Gastroesophageal sphincter (tissue), 4 donors: ENCODE measurements around the gene ZNF789. TPM values are rescaled to one million over a fixed set of nuclear protein-coding genes. Genes with fewer than 3 reads are reported as not detected.

ENCODE experiments used
- ATAC-seq: fragments of 150-250 bp; one replicate; pipeline ENCODE4 v1.9.1; 2016; ENCODE audit warnings: mild to moderate bottlenecking, moderate library complexity
- H3K27ac ChIP-seq, 4 donors: fragments of 200-600 bp; sonication (generic) in 3 of 4; 1 replicate in 3 of 4; 2 replicates in 1 of 4; pipeline ENCODE4 v1.5.1; 2016 to 2019
- H3K27me3 ChIP-seq: fragments of 200-600 bp; sonication (generic); one replicate; pipeline ENCODE4 v1.5.1; 2019
- H3K36me3 ChIP-seq, 2 donors: fragments of 200-600 bp; sonication (generic); one replicate each; pipeline ENCODE4 v1.5.1; 2019; ENCODE audit warnings: control low read depth in 1 of 2
- H3K4me1 ChIP-seq, 3 donors: fragments of 200-600 bp; sonication (generic); 1 replicate in 2 of 3; 2 replicates in 1 of 3; pipeline ENCODE4 v1.5.1; 2016 to 2019; ENCODE audit warnings: control low read depth in 2 of 3
- H3K4me3 ChIP-seq, 2 donors: fragments of 200-600 bp; sonication (generic); one replicate each; pipeline ENCODE4 v1.5.1; 2019; ENCODE audit warnings: mild to moderate bottlenecking in 1 of 2, moderate library complexity in 1 of 2
- H3K9me3 ChIP-seq, 3 donors: fragments of 200-600 bp; sonication (generic); one replicate each; pipeline ENCODE4 v1.5.1; 2017 to 2019; ENCODE audit warnings: control low read depth in 2 of 3
- CTCF ChIP-seq, 4 experiments: fragments of 200-600 bp in 2 of 4; fragments of 450-650 bp in 2 of 4; sonication (generic) in 1 of 4; IDR thresholded peaks; one replicate each; pipeline ENCODE4 v1.5.1; 2017 to 2019; ENCODE audit warnings: antibody characterized with exemption in 4 of 4, mild to moderate bottlenecking in 2 of 4, moderate library complexity in 2 of 4
- EP300 ChIP-seq: sonication (generic); formaldehyde crosslinking; IDR thresholded peaks from one replicate; pipeline ENCODE4 v1.6.1; 2017; ENCODE audit warnings: antibody characterized with exemption, mild to moderate bottlenecking
- POLR2A ChIP-seq, 2 donors: fragments of 450-650 bp; IDR thresholded peaks; one replicate each; pipeline ENCODE4 v1.6.1; 2017; ENCODE audit warnings: antibody characterized with exemption in 2 of 2, mild to moderate bottlenecking in 2 of 2, moderate library complexity in 1 of 2
- POLR2AphosphoS5 ChIP-seq: sonication (generic); formaldehyde crosslinking; IDR thresholded peaks from one replicate; pipeline ENCODE4 v1.6.1; 2017; ENCODE audit warnings: antibody characterized with exemption
- WGBS, 2 donors: methylation state at CpG; one replicate each; pipeline ENCODE4 v1.1.5; 2018; ENCODE audit warnings: low coverage in 1 of 2; 5-methylcytosine and 5-hydroxymethylcytosine counted together
- total RNA-seq, 4 donors: library from RNA; depleted of rRNA; stranded (reverse); fragments of >200 nt; gene quantifications; one replicate each; pipeline ENCODE4 v1.1.0, GENCODE V29; 2016

ZNF789 gene
- total RNA-seq, 4 donors from 2014 or later: 1.4 to 4.8 (median 4.6) TPM

DNA sequence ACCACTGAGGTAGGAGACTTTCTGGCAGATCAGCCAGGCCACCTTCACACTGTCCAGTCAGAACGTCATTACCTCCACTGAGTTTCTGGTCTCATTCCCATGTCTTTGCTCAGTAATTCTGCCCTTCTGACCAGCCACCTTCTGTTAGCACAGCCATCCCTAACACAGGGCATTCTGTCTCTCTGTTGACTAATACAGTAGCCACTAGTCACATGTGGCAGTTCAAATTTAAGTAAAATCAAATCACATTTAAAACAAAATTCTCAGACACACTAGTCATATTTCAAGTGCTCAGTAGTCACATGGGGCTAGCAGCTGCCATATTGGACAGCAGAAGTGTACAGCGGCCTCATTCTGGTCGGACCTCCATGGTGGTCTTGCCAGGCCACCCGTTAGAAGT, 26.6 kb upstream of the ZNF789 start:
- no peaks in the 10 kb centered on the region for H3K27me3 ChIP-seq
- H3K4me1 ChIP-seq: peaks cover 0 to 13% (median 0%) of the 10 kb centered on the region in 3 donors
- TF ChIP-seq POLR2A (IDR thresholded peaks at IDR 0.05) (no peak), POLR2AphosphoS5 (no peak), CTCF (IDR thresholded peaks at IDR 0.05) (no peak), EP300 (no peak)
- no peak overlapping the region for H3K27ac ChIP-seq
- WGBS, 2 donors: 75 to 81% methylated on average over 2 to 4 of the region's 4 CpGs
- no peaks in the 10 kb centered on the region for H3K9me3 ChIP-seq
- peaks cover 0 to 85% of the 10 kb centered on the region in 2 donors for H3K36me3 ChIP-seq
- no peak overlapping the region for H3K4me3 ChIP-seq
- no peak for ATAC-seq

DNA sequence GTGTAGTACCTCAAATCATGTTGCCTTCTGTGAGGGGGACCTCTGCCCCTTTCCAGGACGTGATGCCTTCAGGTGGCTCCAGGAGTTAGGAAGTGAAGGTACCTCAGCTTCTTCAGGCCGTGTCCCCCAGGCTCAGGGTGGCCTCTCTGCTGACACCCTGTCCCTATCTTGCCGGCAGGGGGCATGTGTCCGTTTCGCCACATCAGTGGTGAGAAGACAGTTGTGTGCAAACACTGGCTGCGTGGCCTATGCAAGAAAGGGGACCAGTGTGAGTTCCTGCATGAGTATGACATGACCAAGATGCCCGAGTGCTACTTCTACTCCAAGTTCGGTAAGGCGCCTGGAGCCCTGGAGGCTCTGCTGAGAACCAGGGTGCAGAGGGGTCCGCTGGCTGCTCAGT, 24.7 kb upstream of the ZNF789 start:
- no peak overlapping the region for H3K27ac ChIP-seq
- peaks cover 0 to 99% of the 10 kb centered on the region in 2 donors for H3K36me3 ChIP-seq
- WGBS, 2 donors: 83% methylated on average over 8 of the region's 10 CpGs; no CpG with 5 or more reads in 1 of the 2 donors
- no peaks in the 10 kb centered on the region for H3K27me3 ChIP-seq
- no peaks in the 10 kb centered on the region for H3K4me1 ChIP-seq
- TF ChIP-seq EP300 (no peak), POLR2A (IDR thresholded peaks at IDR 0.05) (no peak), CTCF (IDR thresholded peaks at IDR 0.05) (no peak), POLR2AphosphoS5 (no peak)
- ATAC-seq: no peak
- H3K4me3 ChIP-seq: no peak overlapping the region
- no peaks in the 10 kb centered on the region for H3K9me3 ChIP-seq

- no peak for TF ChIP-seq CTCF (IDR thresholded peaks at IDR 0.05)
- Histone ChIP-seq H3K36me3 (peaks cover 0 to 99% of the 10 kb centered on the region in 2 donors), H3K9me3 (no peaks in the 10 kb centered on the region), H3K27me3 (no peaks in the 10 kb centered on the region), H3K27ac (no peak overlapping the region), H3K4me1 (no peaks in the 10 kb centered on the region), H3K4me3 (no peak overlapping the region)
- no CpG with 5 or more reads among the region's 10 CpGs for WGBS, 2 donors
- ATAC-seq: no peak
Measured at GRCh38 chr7:99448855-99449254, 23.8 kb upstream of the ZNF789 start.

GRCh38 chr7:99449326-99449725, 23.4 kb upstream of the ZNF789 start:
- Histone ChIP-seq H3K9me3 (no peaks in the 10 kb centered on the region), H3K27ac (no peak overlapping the region), H3K27me3 (no peaks in the 10 kb centered on the region), H3K4me1 (no peaks in the 10 kb centered on the region), H3K36me3 (peaks cover 0 to 99% of the 10 kb centered on the region in 2 donors), H3K4me3 (no peak overlapping the region)
- WGBS, 2 donors: 100% methylated on average over 1 of the region's 5 CpGs
- no peak for TF ChIP-seq POLR2AphosphoS5
- no peak for TF ChIP-seq EP300
- TF ChIP-seq POLR2A (IDR thresholded peaks at IDR 0.05): no peak
- no peak for TF ChIP-seq CTCF (IDR thresholded peaks at IDR 0.05)
- no peak for ATAC-seq

DNA sequence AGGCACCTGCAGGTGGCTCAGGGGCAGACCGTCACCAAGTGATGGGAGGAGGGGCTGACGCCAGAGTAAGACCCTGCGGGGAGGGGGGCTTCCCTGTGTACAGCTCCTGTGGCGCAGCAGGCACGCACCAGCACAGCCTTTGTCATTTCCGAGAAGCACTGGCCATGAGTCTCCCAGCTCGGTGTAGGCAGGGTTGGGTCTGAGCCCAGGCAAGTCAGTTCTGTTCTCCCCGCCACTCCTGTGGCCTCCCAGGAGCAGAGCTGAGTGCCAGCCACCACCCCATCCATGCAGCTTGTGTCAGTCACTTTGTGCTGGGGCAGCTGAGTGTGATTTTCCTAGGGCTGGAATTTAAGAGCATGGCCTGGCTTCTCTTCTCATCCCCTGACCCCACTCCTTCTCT, 20.8 kb upstream of the ZNF789 start:
- peaks cover 0 to 100% of the 10 kb centered on the region in 2 donors for H3K36me3 ChIP-seq
- no peak overlapping the region for H3K27ac ChIP-seq
- H3K9me3 ChIP-seq: no peaks in the 10 kb centered on the region
- WGBS, 2 donors: no CpG with 5 or more reads among the region's 8 CpGs
- H3K4me3 ChIP-seq: no peak overlapping the region
- H3K4me1 ChIP-seq: no peaks in the 10 kb centered on the region
- ATAC-seq: no peak
- TF ChIP-seq CTCF (IDR thresholded peaks at IDR 0.05) (no peak), POLR2AphosphoS5 (no peak), POLR2A (IDR thresholded peaks at IDR 0.05) (no peak), EP300 (no peak)
- H3K27me3 ChIP-seq: no peaks in the 10 kb centered on the region
